Measurements from ENCODE around the gene NADK.
A peak's percentile ranks its signal among the peaks of the same experiment; 100 is the strongest.
"Not testable (repeated sequence)": the region's sequence is repeated elsewhere in the genome, so short reads cannot be mapped to it uniquely, and the experiment has no call there.

Gene NADK

DNA sequence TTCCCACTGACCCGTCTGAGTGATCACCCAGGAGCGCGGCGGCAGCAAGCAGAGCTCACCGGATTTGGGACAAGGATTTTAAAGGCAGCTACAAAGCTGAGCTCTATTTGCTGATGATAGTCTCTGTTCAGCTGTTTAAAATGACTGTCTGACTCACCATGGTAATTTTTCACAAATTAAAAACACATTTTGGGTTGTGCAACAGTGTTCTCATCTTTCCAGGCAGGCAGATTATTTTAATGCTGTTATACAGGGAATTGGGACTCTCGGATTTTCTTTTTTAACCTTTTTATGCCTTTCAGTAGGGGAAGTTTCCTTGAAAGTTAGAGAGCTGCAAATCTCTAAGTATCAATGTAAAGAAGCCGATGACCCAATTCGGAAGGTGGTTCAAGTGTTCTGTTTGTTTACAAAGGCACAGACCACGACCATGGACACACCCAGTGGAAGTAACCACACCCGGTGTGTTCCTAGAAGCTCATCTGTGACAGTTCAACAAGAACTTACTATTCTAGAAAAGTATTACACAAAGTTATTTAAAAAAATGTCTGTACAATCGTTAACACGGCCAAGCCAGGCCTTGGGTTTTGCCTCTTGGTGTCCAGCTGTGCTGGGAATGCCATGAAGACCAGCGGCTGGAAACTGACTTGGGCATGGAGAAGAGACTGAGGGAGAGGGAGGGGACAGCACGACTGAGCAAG, 49.8 kb downstream of the NADK start:
- not testable (repeated sequence) for H3K4me3 ChIP-seq (ENCODE audit: low read length in 2 of 2); H3K18ac ChIP-seq (ENCODE audit: low read length); H3K14ac ChIP-seq (ENCODE audit: low read length); H3K27ac ChIP-seq (replicated peaks; ENCODE audit: low read length); H3K4me2 ChIP-seq (ENCODE audit: insufficient read depth, low read length, poor library complexity, severe bottlenecking); H2BK12ac ChIP-seq (ENCODE audit: low read length); H4K8ac ChIP-seq (ENCODE audit: low read depth, low read length); H3K9ac ChIP-seq (ENCODE audit: low read depth, low read length, poor library complexity); H3K4me1 ChIP-seq (ENCODE audit: control insufficient read depth in 2 of 2, insufficient read depth in 1 of 2, low read depth in 1 of 2, low read length in 2 of 2); H3K79me1 ChIP-seq (ENCODE audit: low read depth, low read length); DNase-seq (ENCODE audit: low spot score); H3K4ac ChIP-seq (ENCODE audit: low read length); H2BK5ac ChIP-seq (ENCODE audit: low read length); H2AK5ac ChIP-seq (ENCODE audit: low read depth, low read length); H2BK15ac ChIP-seq (ENCODE audit: low read length); H3K9me3 ChIP-seq (replicated peaks in 1 of 2; ENCODE audit: control insufficient read depth in 2 of 2, insufficient read depth in 1 of 2, low read depth in 1 of 2, low read length in 2 of 2); H2AFZ ChIP-seq (ENCODE audit: low read length); H2BK120ac ChIP-seq (ENCODE audit: low read depth, low read length); H3K27me3 ChIP-seq (ENCODE audit: control insufficient read depth in 3 of 3, insufficient read depth in 3 of 3, low read depth in 1 of 3, low read length in 3 of 3); H3K23ac ChIP-seq (ENCODE audit: low read depth, low read length, poor library complexity); H4K91ac ChIP-seq (ENCODE audit: low read depth, low read length, poor library complexity)
- WGBS, 2 donors (ENCODE audit: extremely low coverage in 2 of 2, insufficient read length in 2 of 2, insufficient replicate concordance in 1 of 2) = no CpG with 5 or more reads among the region's 14 CpGs
- peaks cover 7 to 34% of the 10 kb centered on the region in 2 donors for H3K36me3 ChIP-seq (replicated peaks in 1 of 2; ENCODE audit: control insufficient read depth in 2 of 2, insufficient read depth in 2 of 2, low read length in 2 of 2)

DNA sequence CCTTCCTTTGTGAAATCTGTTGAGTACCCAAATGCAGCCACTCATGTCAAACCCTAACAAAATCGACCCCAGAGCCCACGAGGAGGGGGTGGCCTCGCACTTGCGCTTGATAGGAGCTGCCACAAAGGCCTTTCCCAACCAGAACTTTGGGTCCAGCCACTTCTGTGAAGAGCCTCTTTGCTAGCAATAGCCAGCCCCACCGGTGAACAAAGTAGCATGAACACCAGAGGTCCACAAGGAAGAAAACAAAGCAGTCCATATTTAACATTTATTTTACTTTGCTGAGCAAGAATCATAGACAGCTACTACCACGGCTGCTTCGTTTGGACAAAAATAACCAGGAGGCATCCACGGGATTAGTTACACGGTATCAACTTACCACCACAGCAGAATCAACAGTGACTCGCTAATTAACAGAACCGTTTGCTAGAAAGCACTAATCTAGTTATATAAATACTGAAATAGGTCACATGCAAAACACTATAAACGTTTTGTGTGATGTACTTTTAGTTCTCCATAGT, 51.1 kb downstream of the NADK start:
- not testable (repeated sequence) for H4K91ac ChIP-seq (ENCODE audit: low read depth, low read length, poor library complexity)

GRCh38 chr1:1726088-1726487, 52.2 kb downstream of the NADK start:
- not testable (repeated sequence) for H3K4me2 ChIP-seq (ENCODE audit: insufficient read depth, low read length, poor library complexity, severe bottlenecking); H3K4me3 ChIP-seq (ENCODE audit: low read length in 2 of 2); H3K18ac ChIP-seq (ENCODE audit: low read length); H3K23ac ChIP-seq (ENCODE audit: low read depth, low read length, poor library complexity); H3K79me1 ChIP-seq (ENCODE audit: low read depth, low read length); H2AFZ ChIP-seq (ENCODE audit: low read length); H2BK120ac ChIP-seq (ENCODE audit: low read depth, low read length); H2AK5ac ChIP-seq (ENCODE audit: low read depth, low read length); DNase-seq (ENCODE audit: low spot score); H3K9ac ChIP-seq (ENCODE audit: low read depth, low read length, poor library complexity); H2BK5ac ChIP-seq (ENCODE audit: low read length); H3K27me3 ChIP-seq (ENCODE audit: control insufficient read depth in 3 of 3, insufficient read depth in 3 of 3, low read depth in 1 of 3, low read length in 3 of 3); H3K4me1 ChIP-seq (ENCODE audit: control insufficient read depth in 2 of 2, insufficient read depth in 1 of 2, low read depth in 1 of 2, low read length in 2 of 2); H3K14ac ChIP-seq (ENCODE audit: low read length); H3K9me3 ChIP-seq (replicated peaks in 1 of 2; ENCODE audit: control insufficient read depth in 2 of 2, insufficient read depth in 1 of 2, low read depth in 1 of 2, low read length in 2 of 2); H2BK15ac ChIP-seq (ENCODE audit: low read length); H2BK12ac ChIP-seq (ENCODE audit: low read length); H3K27ac ChIP-seq (replicated peaks; ENCODE audit: low read length); H4K91ac ChIP-seq (ENCODE audit: low read depth, low read length, poor library complexity); H4K8ac ChIP-seq (ENCODE audit: low read depth, low read length); H3K4ac ChIP-seq (ENCODE audit: low read length)
- peaks cover 3 to 17% of the 10 kb centered on the region in 2 donors for H3K36me3 ChIP-seq (replicated peaks in 1 of 2; ENCODE audit: control insufficient read depth in 2 of 2, insufficient read depth in 2 of 2, low read length in 2 of 2)
- no CpG with 5 or more reads among the region's 17 CpGs for WGBS, 2 donors (ENCODE audit: extremely low coverage in 2 of 2, insufficient read length in 2 of 2, insufficient replicate concordance in 1 of 2)

More for the DNA sequence above, 51.1 kb downstream of the NADK start:
- H3K18ac ChIP-seq (ENCODE audit: low read length); H3K9me3 ChIP-seq (replicated peaks in 1 of 2; ENCODE audit: control insufficient read depth in 2 of 2, insufficient read depth in 1 of 2, low read depth in 1 of 2, low read length in 2 of 2); H2BK12ac ChIP-seq (ENCODE audit: low read length); H3K79me1 ChIP-seq (ENCODE audit: low read depth, low read length); H2BK120ac ChIP-seq (ENCODE audit: low read depth, low read length); H3K27ac ChIP-seq (replicated peaks; ENCODE audit: low read length); H3K4ac ChIP-seq (ENCODE audit: low read length); H2AK5ac ChIP-seq (ENCODE audit: low read depth, low read length); H2BK15ac ChIP-seq (ENCODE audit: low read length); H3K23ac ChIP-seq (ENCODE audit: low read depth, low read length, poor library complexity); H3K14ac ChIP-seq (ENCODE audit: low read length); H2AFZ ChIP-seq (ENCODE audit: low read length); H3K4me3 ChIP-seq (ENCODE audit: low read length in 2 of 2); H3K9ac ChIP-seq (ENCODE audit: low read depth, low read length, poor library complexity); DNase-seq (ENCODE audit: low spot score); H3K4me2 ChIP-seq (ENCODE audit: insufficient read depth, low read length, poor library complexity, severe bottlenecking); H4K8ac ChIP-seq (ENCODE audit: low read depth, low read length); H3K4me1 ChIP-seq (ENCODE audit: control insufficient read depth in 2 of 2, insufficient read depth in 1 of 2, low read depth in 1 of 2, low read length in 2 of 2); H3K27me3 ChIP-seq (ENCODE audit: control insufficient read depth in 3 of 3, insufficient read depth in 3 of 3, low read depth in 1 of 3, low read length in 3 of 3); H2BK5ac ChIP-seq (ENCODE audit: low read length): not testable (repeated sequence)
- peaks cover under 1 to 25% of the 10 kb centered on the region in 2 donors for H3K36me3 ChIP-seq (replicated peaks in 1 of 2; ENCODE audit: control insufficient read depth in 2 of 2, insufficient read depth in 2 of 2, low read length in 2 of 2)
- WGBS, 2 donors (ENCODE audit: extremely low coverage in 2 of 2, insufficient read length in 2 of 2, insufficient replicate concordance in 1 of 2) = no CpG with 5 or more reads among the region's 12 CpGs

GRCh38 chr1:1724035-1724864, 54.0 kb downstream of the NADK start, which contains the start of gene CDK11A:
Gene CDK11A (minus strand): TSS chr1:1724357. CDS start chr1:1722818, 1,539 bp downstream.
- H2BK5ac ChIP-seq (ENCODE audit: low read length); H3K27me3 ChIP-seq (ENCODE audit: control insufficient read depth in 3 of 3, insufficient read depth in 3 of 3, low read depth in 1 of 3, low read length in 3 of 3); H3K4me1 ChIP-seq (ENCODE audit: control insufficient read depth in 2 of 2, insufficient read depth in 1 of 2, low read depth in 1 of 2, low read length in 2 of 2); H2AK5ac ChIP-seq (ENCODE audit: low read depth, low read length); H2BK12ac ChIP-seq (ENCODE audit: low read length); H3K23ac ChIP-seq (ENCODE audit: low read depth, low read length, poor library complexity); H3K9ac ChIP-seq (ENCODE audit: low read depth, low read length, poor library complexity); H3K9me3 ChIP-seq (replicated peaks in 1 of 2; ENCODE audit: control insufficient read depth in 2 of 2, insufficient read depth in 1 of 2, low read depth in 1 of 2, low read length in 2 of 2); H2BK15ac ChIP-seq (ENCODE audit: low read length); H3K14ac ChIP-seq (ENCODE audit: low read length); H2BK120ac ChIP-seq (ENCODE audit: low read depth, low read length); H3K18ac ChIP-seq (ENCODE audit: low read length); H3K4ac ChIP-seq (ENCODE audit: low read length); H4K91ac ChIP-seq (ENCODE audit: low read depth, low read length, poor library complexity); H3K79me1 ChIP-seq (ENCODE audit: low read depth, low read length); H4K8ac ChIP-seq (ENCODE audit: low read depth, low read length): not testable (repeated sequence)
- WGBS, 2 donors (ENCODE audit: extremely low coverage in 2 of 2, insufficient read length in 2 of 2, insufficient replicate concordance in 1 of 2) = no CpG with 5 or more reads among the region's 78 CpGs
- Histone ChIP-seq H3K4me2 (ENCODE audit: insufficient read depth, low read length, poor library complexity, severe bottlenecking) (peak within 1 kb of the TSS; percentile 33), H3K4me3 (ENCODE audit: low read length in 2 of 2) (peak within 1 kb of the TSS; percentile 55 to 89), H2AFZ (ENCODE audit: low read length) (peak within 1 kb of the TSS; percentile 84), H3K27ac (replicated peaks; ENCODE audit: low read length) (peak within 1 kb of the TSS; percentile 80), H3K36me3 (replicated peaks in 1 of 2; ENCODE audit: control insufficient read depth in 2 of 2, insufficient read depth in 2 of 2, low read length in 2 of 2) (peaks cover 9 to 26% of the 10 kb centered on the region in 2 donors)
- DNase-seq (ENCODE audit: low spot score) = peak; percentile 98

Data from neuronal stem cell (in vitro differentiated cells).